IPS DF 19.7 (cell line): ENCODE results near the gene PSTPIP2.

Source experiments
- DNase-seq: peaks from one replicate; pipeline ENCODE4 v3.0.0-alpha.2; 2013; ENCODE audit warnings: low read depth, low spot score

The PSTPIP2 gene

GRCh38 chr18:45938488-45938935 lies 133.5 kb downstream of the PSTPIP2 start:
- no peak for DNase-seq

GRCh38 chr18:45935591-45936335 lies 136.3 kb downstream of the PSTPIP2 start:
- DNase-seq = no peak
